GM10266 (cell line): Measurements from ENCODE around the gene JMJD1C.
A peak's percentile ranks its signal among the peaks of the same experiment; 100 is the strongest.
"Not testable (repeated sequence)": the region's sequence is repeated elsewhere in the genome, so short reads cannot be mapped to it uniquely, and the experiment has no call there.

Source experiments
- DNase-seq: peaks from one replicate; pipeline ENCODE4 v3.0.0; 2012; ENCODE audit errors: extremely low spot score
- CTCF ChIP-seq: IDR thresholded peaks from 2 replicates; pipeline ENCODE4 v1.5.1; 2012; ENCODE audit warnings: mild to moderate bottlenecking, low read depth; ENCODE audit not compliant: control insufficient read depth, insufficient read depth; ENCODE audit errors: missing control alignments

JMJD1C gene

GRCh38 chr10:63165249-63165648 lies 300.5 kb downstream of the JMJD1C start:
- TF ChIP-seq CTCF = no peak
- no peak for DNase-seq

- DNase-seq = no peak
- no peak for TF ChIP-seq CTCF
Measured at GRCh38 chr10:63164166-63164623, 301.6 kb downstream of the JMJD1C start.

GRCh38 chr10:63161592-63161991 lies 304.2 kb downstream of the JMJD1C start:
- TF ChIP-seq CTCF = no peak
- DNase-seq = no peak

GRCh38 chr10:63157845-63158624 lies 307.7 kb downstream of the JMJD1C start:
- TF ChIP-seq CTCF = peak; percentile 78

GRCh38 chr10:63156236-63156635 lies 309.5 kb downstream of the JMJD1C start:
- no peak for DNase-seq
- TF ChIP-seq CTCF = no peak

More at GRCh38 chr10:63157845-63158624, 307.7 kb downstream of the JMJD1C start:
- DNase-seq = peak; percentile 59

- no peak for DNase-seq
- no peak for TF ChIP-seq CTCF
Measured at GRCh38 chr10:63155388-63156020, 310.3 kb downstream of the JMJD1C start.

- no peak for TF ChIP-seq CTCF
- DNase-seq = no peak
Measured at GRCh38 chr10:63154546-63155387, 311.0 kb downstream of the JMJD1C start.

- not testable (repeated sequence) for DNase-seq
Measured at GRCh38 chr10:63153868-63154545, 311.8 kb downstream of the JMJD1C start.
